Activated CD4-positive, alpha-beta T cell treated with anti-CD3 and anti-CD28 coated beads, Interleukin-2, amount 50 U/mL, for 48 hours (primary cell): ENCODE data around the gene CPNE5.

Source experiments
- DNase-seq, 2 experiments: peaks; one replicate each; pipeline ENCODE4 v3.0.0-alpha.2; 2020

Gene CPNE5

GRCh38 chr6:36833182-36833789, 6.0 kb downstream of the CPNE5 start:
- no peak for DNase-seq

- no peak for DNase-seq
Observed at GRCh38 chr6:36832313-36832712, 6.9 kb downstream of the CPNE5 start.

GRCh38 chr6:36830577-36830976, 8.7 kb downstream of the CPNE5 start:
- DNase-seq: no peak

GRCh38 chr6:36829919-36830544, 9.2 kb downstream of the CPNE5 start:
- DNase-seq: no peak

GRCh38 chr6:36827261-36828079, 11.8 kb downstream of the CPNE5 start:
- peak in 1 of 2 experiments; percentile 31 for DNase-seq

GRCh38 chr6:36826520-36827227, 12.6 kb downstream of the CPNE5 start:
- DNase-seq: no peak

- no peak for DNase-seq
Observed at GRCh38 chr6:36825994-36826393, 13.2 kb downstream of the CPNE5 start.

- no peak for DNase-seq
Observed at GRCh38 chr6:36825452-36825851, 13.8 kb downstream of the CPNE5 start.

GRCh38 chr6:36824253-36824652, 15.0 kb downstream of the CPNE5 start:
- no peak for DNase-seq

GRCh38 chr6:36823421-36824096, 15.7 kb downstream of the CPNE5 start:
- no peak for DNase-seq

GRCh38 chr6:36822506-36823269, 16.6 kb downstream of the CPNE5 start:
- no peak for DNase-seq

- DNase-seq: no peak
Observed at GRCh38 chr6:36821581-36822335, 17.5 kb downstream of the CPNE5 start.

GRCh38 chr6:36820700-36821580, 18.3 kb downstream of the CPNE5 start:
- no peak for DNase-seq

- no peak for DNase-seq
Observed at GRCh38 chr6:36818756-36819155, 20.5 kb downstream of the CPNE5 start.

GRCh38 chr6:36817847-36818246, 21.4 kb downstream of the CPNE5 start:
- DNase-seq: no peak

- no peak for DNase-seq
Observed at GRCh38 chr6:36817176-36817817, 21.9 kb downstream of the CPNE5 start.

- DNase-seq: no peak
Observed at GRCh38 chr6:36815962-36816735, 23.1 kb downstream of the CPNE5 start.

GRCh38 chr6:36814249-36814648, 25.0 kb downstream of the CPNE5 start:
- no peak for DNase-seq

- no peak for DNase-seq
Observed at GRCh38 chr6:36813526-36813925, 25.7 kb downstream of the CPNE5 start.
